ENCODE data around the gene PRDX5. TPM values are rescaled to one million over a fixed set of nuclear protein-coding genes. Genes with fewer than 3 reads are reported as not detected.

The PRDX5 gene
- total and polyA plus RNA-seq, 9 of the 15 experiments (the other 6 are each of a cell fraction or from before 2014, with no cell fraction given): 40.8 to 327 (median 204) TPM

DNA sequence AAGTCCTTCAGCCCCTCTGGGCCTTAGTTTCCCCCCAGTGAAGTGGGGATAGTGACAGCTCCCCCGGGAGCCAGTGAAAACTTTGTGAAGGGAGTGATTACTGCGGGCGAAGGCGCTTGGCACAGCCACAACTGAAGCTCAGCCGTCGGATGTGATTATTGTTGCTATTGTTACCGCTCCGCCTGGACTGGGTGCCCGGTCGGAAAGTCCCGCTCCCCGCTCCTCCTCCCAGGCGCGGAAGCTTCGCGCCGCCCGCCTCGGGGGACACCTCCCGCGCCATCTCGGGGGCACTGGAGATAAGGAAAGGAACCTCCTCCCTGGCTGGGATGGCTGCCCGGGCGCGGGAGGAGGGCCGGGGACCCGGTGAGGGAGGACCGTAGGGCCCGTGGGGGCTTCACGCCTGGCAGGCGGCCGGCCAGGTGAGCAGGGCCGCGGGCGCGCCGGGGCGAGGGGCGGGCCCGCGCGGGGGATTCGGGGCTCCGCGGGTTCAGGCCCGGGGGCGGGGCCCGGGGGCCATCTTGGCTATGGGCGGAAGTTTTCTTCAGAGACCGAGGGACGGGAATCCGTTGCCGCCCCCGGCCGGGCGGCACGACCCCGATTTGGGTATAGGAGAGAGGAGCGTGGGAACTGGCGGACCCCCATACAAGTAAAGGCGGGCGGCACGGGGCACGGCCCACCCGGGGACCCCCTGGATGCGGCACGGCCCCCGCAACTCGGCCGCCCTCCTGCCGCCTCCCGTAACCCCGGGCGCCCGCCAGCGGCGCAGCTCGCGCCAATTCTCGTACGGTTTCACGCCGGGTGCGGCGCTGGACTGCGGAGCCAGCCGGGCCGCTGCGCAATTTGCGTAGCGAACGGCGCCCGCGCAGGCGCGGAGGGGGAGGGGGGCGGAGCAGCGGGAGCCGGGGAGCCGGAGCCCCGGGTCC lies 32.7 kb upstream of the PRDX5 start, which contains the start of gene GPR137 (continued):
- TF ChIP-seq, protein P1, sequence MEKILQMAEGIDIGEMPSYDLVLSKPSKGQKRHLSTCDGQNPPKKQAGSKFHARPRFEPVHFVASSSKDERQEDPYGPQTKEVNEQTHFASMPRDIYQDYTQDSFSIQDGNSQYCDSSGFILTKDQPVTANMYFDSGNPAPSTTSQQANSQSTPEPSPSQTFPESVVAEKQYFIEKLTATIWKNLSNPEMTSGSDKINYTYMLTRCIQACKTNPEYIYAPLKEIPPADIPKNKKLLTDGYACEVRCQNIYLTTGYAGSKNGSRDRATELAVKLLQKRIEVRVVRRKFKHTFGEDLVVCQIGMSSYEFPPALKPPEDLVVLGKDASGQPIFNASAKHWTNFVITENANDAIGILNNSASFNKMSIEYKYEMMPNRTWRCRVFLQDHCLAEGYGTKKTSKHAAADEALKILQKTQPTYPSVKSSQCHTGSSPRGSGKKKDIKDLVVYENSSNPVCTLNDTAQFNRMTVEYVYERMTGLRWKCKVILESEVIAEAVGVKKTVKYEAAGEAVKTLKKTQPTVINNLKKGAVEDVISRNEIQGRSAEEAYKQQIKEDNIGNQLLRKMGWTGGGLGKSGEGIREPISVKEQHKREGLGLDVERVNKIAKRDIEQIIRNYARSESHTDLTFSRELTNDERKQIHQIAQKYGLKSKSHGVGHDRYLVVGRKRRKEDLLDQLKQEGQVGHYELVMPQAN (IDR thresholded peaks at IDR 0.05; ENCODE audit: borderline replicate concordance): no peak
- TF ChIP-seq TBL1XR1 (IDR thresholded peaks at IDR 0.05; ENCODE audit: low read length in 2 of 2) (peak in 1 of 2 experiments; percentile 99; a peak in 2 of 4 replicates), POLR2G (IDR thresholded peaks at IDR 0.05; ENCODE audit: low read depth, low read length) (peak; percentile 81), CREM (IDR thresholded peaks at IDR 0.05; ENCODE audit: low read depth) (0 out of 2 replicates have a peak, but pooled peaks have one; percentile 29), ZNF384 (IDR thresholded peaks at IDR 0.05; ENCODE audit: low read depth, low read length) (no peak), ELF2 (CRISPR knock-in tag; IDR thresholded peaks at IDR 0.05) (peak; percentile 99), GATAD2B (IDR thresholded peaks at IDR 0.05; ENCODE audit: borderline replicate concordance) (0 out of 2 replicates have a peak, but pooled peaks have one; percentile 87), FOXP1 (CRISPR knock-in tag; IDR thresholded peaks at IDR 0.05) (peak; percentile 79; the same call in 1 of the 2 replicates), GABPB1 (CRISPR knock-in tag; IDR thresholded peaks at IDR 0.05) (peak; percentile 26), PTTG1 (tag; IDR thresholded peaks at IDR 0.05; ENCODE audit: low read depth) (no peak), ESRRA (IDR thresholded peaks at IDR 0.05; ENCODE audit: borderline replicate concordance, low read depth) (peak; percentile 84; the same call in 1 of the 2 replicates), JUND (IDR thresholded peaks at IDR 0.05; ENCODE audit: borderline replicate concordance, low read depth, low read length) (peak; percentile 8; the same call in 1 of the 2 replicates), JUND (tag; IDR thresholded peaks at IDR 0.05; ENCODE audit: borderline replicate concordance, low read depth, low read length) (no peak), YY1 (IDR thresholded peaks at IDR 0.05; ENCODE audit: borderline replicate concordance in 1 of 3, control insufficient read depth in 1 of 3, extremely low read depth in 1 of 3, insufficient read depth in 3 of 3, insufficient read length in 1 of 3, insufficient replicate concordance in 2 of 3, low read depth in 1 of 3, low read length in 2 of 3) (peak; percentile 90 to 98 (median 98)), DIDO1 (tag; IDR thresholded peaks at IDR 0.05; ENCODE audit: low read depth) (peak; percentile 45; the same call in 1 of the 2 replicates), SRSF7 (optimal IDR thresholded peaks at IDR 0.05; ENCODE audit: low read depth, low read length) (peak; percentile 69), ZNF324 (CRISPR knock-in tag; IDR thresholded peaks at IDR 0.05) (peak; percentile 27; the same call in 1 of the 2 replicates), CTBP1 (IDR thresholded peaks at IDR 0.05; ENCODE audit: borderline replicate concordance) (peak; percentile 80), CCNT2 (IDR thresholded peaks at IDR 0.05; ENCODE audit: borderline replicate concordance, extremely low read depth, insufficient read length, low read depth, low read length) (peak; percentile 63)
- TF ChIP-seq, protein P2, sequence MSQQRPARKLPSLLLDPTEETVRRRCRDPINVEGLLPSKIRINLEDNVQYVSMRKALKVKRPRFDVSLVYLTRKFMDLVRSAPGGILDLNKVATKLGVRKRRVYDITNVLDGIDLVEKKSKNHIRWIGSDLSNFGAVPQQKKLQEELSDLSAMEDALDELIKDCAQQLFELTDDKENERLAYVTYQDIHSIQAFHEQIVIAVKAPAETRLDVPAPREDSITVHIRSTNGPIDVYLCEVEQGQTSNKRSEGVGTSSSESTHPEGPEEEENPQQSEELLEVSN (IDR thresholded peaks at IDR 0.05; ENCODE audit: borderline replicate concordance in 1 of 2, extremely low read depth in 1 of 2, insufficient read depth in 1 of 2, insufficient read length in 1 of 2, low read depth in 1 of 2, low read length in 1 of 2, poor library complexity in 1 of 2, severe bottlenecking in 1 of 2): peak in 1 of 2 experiments; percentile 59
- TF ChIP-seq, protein P3, sequence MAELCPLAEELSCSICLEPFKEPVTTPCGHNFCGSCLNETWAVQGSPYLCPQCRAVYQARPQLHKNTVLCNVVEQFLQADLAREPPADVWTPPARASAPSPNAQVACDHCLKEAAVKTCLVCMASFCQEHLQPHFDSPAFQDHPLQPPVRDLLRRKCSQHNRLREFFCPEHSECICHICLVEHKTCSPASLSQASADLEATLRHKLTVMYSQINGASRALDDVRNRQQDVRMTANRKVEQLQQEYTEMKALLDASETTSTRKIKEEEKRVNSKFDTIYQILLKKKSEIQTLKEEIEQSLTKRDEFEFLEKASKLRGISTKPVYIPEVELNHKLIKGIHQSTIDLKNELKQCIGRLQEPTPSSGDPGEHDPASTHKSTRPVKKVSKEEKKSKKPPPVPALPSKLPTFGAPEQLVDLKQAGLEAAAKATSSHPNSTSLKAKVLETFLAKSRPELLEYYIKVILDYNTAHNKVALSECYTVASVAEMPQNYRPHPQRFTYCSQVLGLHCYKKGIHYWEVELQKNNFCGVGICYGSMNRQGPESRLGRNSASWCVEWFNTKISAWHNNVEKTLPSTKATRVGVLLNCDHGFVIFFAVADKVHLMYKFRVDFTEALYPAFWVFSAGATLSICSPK (IDR thresholded peaks at IDR 0.05; ENCODE audit: borderline replicate concordance): no peak
